PFSK-1 (cell line): ENCODE data around the gene TUBGCP3.

ENCODE experiments used
- FOXP2 ChIP-seq: optimal IDR thresholded peaks from 2 replicates; pipeline ENCODE3; 2011; ENCODE audit warnings: borderline replicate concordance, control low read depth, inconsistent platforms; ENCODE audit not compliant: insufficient read depth; ENCODE audit errors: extremely low read length, extremely low read depth
- POLR2AphosphoS5 ChIP-seq: IDR thresholded peaks from 2 replicates; pipeline ENCODE4 v1.6.1; 2012; ENCODE audit warnings: low read depth, mild to moderate bottlenecking, control low read depth, low read length, moderate library complexity
- SIN3A ChIP-seq: IDR thresholded peaks from 2 replicates; pipeline ENCODE4 v1.6.1; 2012; ENCODE audit warnings: mild to moderate bottlenecking, low read length, moderate library complexity, borderline replicate concordance; ENCODE audit not compliant: insufficient read depth
- TAF1 ChIP-seq: IDR thresholded peaks from 2 replicates; pipeline ENCODE4 v1.6.1; 2012; ENCODE audit warnings: low read length, control low read depth, borderline replicate concordance; ENCODE audit not compliant: insufficient read depth
- TF ChIP-seq, protein P1 (sequence below), 2 experiments: IDR thresholded peaks; 2 replicates each; pipeline versions ENCODE4 v1.6.1 to v1.8.0; 2011 to 2012; ENCODE audit warnings: low read depth in 2 of 2, low read length in 2 of 2, control low read depth in 1 of 2, inconsistent platforms in 1 of 2, mild to moderate bottlenecking in 1 of 2, moderate library complexity in 1 of 2; ENCODE audit not compliant: insufficient read depth in 1 of 2

TUBGCP3 gene

DNA sequence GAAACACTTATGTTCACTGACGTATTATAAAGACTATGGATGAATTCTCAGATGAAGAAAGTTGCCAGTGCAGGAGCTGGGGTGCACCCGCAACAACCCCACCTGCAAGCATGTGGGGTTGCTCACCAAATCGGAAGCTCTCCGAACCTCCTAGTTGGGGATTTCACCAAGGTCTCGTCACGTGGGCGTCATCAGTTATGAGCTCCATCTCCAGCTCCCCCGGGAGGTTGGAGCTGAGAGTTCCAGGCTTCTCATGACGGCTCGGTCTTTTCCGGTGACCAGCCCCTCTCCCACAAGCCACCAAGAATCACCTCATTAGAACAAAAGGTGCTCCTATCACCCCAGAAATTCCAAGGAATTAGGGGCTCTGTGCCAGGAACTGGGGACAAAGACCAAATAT is 46.1 kb upstream of the TUBGCP3 start:
- TF ChIP-seq, protein P1, sequence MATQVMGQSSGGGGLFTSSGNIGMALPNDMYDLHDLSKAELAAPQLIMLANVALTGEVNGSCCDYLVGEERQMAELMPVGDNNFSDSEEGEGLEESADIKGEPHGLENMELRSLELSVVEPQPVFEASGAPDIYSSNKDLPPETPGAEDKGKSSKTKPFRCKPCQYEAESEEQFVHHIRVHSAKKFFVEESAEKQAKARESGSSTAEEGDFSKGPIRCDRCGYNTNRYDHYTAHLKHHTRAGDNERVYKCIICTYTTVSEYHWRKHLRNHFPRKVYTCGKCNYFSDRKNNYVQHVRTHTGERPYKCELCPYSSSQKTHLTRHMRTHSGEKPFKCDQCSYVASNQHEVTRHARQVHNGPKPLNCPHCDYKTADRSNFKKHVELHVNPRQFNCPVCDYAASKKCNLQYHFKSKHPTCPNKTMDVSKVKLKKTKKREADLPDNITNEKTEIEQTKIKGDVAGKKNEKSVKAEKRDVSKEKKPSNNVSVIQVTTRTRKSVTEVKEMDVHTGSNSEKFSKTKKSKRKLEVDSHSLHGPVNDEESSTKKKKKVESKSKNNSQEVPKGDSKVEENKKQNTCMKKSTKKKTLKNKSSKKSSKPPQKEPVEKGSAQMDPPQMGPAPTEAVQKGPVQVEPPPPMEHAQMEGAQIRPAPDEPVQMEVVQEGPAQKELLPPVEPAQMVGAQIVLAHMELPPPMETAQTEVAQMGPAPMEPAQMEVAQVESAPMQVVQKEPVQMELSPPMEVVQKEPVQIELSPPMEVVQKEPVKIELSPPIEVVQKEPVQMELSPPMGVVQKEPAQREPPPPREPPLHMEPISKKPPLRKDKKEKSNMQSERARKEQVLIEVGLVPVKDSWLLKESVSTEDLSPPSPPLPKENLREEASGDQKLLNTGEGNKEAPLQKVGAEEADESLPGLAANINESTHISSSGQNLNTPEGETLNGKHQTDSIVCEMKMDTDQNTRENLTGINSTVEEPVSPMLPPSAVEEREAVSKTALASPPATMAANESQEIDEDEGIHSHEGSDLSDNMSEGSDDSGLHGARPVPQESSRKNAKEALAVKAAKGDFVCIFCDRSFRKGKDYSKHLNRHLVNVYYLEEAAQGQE (IDR thresholded peaks at IDR 0.05; ENCODE audit: insufficient read depth in 1 of 2, low read depth in 2 of 2, low read length in 2 of 2), result no peak
- TF ChIP-seq POLR2AphosphoS5, result no peak
- TF ChIP-seq FOXP2, result no peak
- TF ChIP-seq TAF1, result no peak

DNA sequence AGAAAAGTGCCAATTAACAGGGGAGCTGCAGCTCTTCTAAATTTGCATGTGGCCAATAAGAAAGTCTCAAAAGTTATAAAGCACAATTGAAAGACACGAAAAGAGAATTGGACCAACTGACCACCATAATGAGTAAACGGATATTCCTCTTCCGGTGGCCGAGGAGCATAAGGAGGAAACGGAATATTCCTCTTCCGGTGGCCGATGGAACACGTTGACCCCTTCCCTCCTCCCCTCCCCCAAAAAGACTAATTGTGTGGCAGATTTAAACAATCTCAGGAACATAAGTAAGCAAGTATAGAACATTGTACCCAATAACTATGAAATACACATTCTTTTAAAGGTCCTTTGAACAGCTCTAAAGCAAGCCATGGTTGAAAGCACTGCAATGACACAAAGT is 41.2 kb upstream of the TUBGCP3 start:
- TF ChIP-seq TAF1 (no peak), FOXP2 (no peak), POLR2AphosphoS5 (no peak), SIN3A (no peak)
- TF ChIP-seq, protein P1 (IDR thresholded peaks at IDR 0.05; ENCODE audit: insufficient read depth in 1 of 2, low read depth in 2 of 2, low read length in 2 of 2), result no peak

DNA sequence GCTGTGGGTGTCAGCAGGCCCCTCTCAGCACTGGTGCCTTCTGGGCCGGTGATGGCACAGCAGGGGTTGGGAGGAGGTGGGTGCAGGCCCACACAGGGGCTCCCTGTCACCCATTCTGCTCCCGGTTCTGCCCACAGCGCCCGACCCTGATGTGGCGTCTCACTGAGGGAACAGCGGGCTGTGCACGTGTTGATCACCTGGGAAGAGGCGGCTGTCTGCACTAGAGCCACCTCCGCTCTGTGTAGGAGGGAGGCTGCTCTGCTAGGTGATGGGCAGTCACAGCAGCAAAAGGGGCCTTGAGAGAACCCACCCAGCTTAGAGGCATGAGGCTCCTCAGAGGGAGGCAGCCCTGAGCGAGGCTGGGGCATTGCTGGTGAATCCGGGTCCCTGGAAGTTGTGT is 39.2 kb upstream of the TUBGCP3 start:
- TF ChIP-seq POLR2AphosphoS5 (no peak), TAF1 (no peak), SIN3A (no peak), FOXP2 (no peak)
- TF ChIP-seq, protein P1 (IDR thresholded peaks at IDR 0.05; ENCODE audit: insufficient read depth in 1 of 2, low read depth in 2 of 2, low read length in 2 of 2), result no peak

DNA sequence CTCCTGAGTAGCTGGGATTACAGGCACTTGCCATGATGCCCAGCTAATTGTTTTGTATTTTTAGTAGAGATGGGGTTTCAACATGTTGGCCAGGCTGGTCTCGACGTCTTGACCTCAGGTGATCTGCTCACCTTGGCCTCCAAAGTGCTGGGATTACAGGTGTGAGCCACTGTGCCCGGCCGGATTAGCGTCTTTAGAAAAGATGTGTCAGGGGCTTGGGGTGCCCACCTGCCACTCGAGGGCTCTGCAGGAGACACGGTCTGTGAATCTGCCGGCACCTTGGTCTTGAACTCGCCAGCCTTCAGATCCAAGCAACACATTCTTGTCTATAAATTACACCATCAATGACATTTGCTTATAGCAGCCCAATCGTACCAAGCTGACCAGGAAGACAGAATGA is 38.8 kb upstream of the TUBGCP3 start:
- TF ChIP-seq, protein P1 (IDR thresholded peaks at IDR 0.05; ENCODE audit: insufficient read depth in 1 of 2, low read depth in 2 of 2, low read length in 2 of 2), result no peak
- no peak for TF ChIP-seq FOXP2
- TF ChIP-seq SIN3A, result no peak
- no peak for TF ChIP-seq POLR2AphosphoS5
- no peak for TF ChIP-seq TAF1

DNA sequence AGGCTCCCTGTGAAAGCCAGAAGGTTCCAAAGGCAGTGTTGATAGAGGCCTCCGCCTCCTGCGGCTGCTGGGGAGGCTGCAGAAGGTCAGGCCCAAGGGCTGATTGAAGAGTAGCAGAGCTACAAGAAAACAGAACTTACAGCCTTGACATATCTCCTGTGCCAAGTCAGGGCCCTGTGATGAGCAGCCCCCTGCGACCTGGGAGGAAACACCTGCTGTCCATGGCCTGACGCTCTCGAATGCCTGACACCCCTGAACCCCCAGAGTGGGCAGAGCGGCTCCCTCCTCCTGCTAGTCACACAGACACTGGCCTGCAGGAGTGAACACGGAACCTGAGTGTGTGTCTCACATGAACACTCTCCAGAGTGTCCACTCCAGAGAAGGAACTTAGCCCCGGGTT is 38.2 kb upstream of the TUBGCP3 start:
- TF ChIP-seq, protein P1 (IDR thresholded peaks at IDR 0.05; ENCODE audit: insufficient read depth in 1 of 2, low read depth in 2 of 2, low read length in 2 of 2), result no peak
- TF ChIP-seq POLR2AphosphoS5 (no peak), TAF1 (no peak), FOXP2 (no peak), SIN3A (no peak)
